Measurements from ENCODE around the gene SIGLEC9. TPM values are rescaled to one million over a fixed set of nuclear protein-coding genes. Genes with fewer than 3 reads are reported as not detected.

Gene SIGLEC9
- total RNA-seq, 1 experiment from 2014 or later = not detected

DNA sequence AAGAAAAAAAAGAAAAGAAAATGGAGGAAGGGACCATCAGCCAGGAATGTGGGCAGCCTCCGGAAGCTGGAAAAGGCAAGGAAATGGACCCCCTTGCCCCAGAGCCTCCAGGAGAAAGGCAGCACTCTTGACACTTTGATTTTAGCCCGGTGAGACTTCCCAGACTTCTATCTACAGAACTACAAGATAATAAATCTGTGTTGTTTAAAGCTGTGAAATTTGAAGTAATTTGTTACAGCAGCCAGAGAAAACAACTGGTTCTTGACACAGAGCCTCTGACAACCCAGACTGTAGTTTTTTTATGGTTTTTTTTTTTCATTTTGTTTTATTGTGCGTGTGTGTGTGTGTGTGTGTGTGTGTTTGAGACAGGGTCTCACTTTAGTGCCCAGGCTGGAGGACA, 24.1 kb upstream of the SIGLEC9 start (continued):
- TF ChIP-seq, protein P1, sequence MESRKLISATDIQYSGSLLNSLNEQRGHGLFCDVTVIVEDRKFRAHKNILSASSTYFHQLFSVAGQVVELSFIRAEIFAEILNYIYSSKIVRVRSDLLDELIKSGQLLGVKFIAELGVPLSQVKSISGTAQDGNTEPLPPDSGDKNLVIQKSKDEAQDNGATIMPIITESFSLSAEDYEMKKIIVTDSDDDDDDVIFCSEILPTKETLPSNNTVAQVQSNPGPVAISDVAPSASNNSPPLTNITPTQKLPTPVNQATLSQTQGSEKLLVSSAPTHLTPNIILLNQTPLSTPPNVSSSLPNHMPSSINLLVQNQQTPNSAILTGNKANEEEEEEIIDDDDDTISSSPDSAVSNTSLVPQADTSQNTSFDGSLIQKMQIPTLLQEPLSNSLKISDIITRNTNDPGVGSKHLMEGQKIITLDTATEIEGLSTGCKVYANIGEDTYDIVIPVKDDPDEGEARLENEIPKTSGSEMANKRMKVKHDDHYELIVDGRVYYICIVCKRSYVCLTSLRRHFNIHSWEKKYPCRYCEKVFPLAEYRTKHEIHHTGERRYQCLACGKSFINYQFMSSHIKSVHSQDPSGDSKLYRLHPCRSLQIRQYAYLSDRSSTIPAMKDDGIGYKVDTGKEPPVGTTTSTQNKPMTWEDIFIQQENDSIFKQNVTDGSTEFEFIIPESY (IDR thresholded peaks at IDR 0.05; ENCODE audit: extremely low read depth, insufficient replicate concordance, low read length) = no peak
- TF ChIP-seq SRF (IDR thresholded peaks at IDR 0.05; ENCODE audit: low read depth) (no peak), SP1 (IDR thresholded peaks at IDR 0.05; ENCODE audit: low read depth) (no peak)
- TF ChIP-seq, protein P2, sequence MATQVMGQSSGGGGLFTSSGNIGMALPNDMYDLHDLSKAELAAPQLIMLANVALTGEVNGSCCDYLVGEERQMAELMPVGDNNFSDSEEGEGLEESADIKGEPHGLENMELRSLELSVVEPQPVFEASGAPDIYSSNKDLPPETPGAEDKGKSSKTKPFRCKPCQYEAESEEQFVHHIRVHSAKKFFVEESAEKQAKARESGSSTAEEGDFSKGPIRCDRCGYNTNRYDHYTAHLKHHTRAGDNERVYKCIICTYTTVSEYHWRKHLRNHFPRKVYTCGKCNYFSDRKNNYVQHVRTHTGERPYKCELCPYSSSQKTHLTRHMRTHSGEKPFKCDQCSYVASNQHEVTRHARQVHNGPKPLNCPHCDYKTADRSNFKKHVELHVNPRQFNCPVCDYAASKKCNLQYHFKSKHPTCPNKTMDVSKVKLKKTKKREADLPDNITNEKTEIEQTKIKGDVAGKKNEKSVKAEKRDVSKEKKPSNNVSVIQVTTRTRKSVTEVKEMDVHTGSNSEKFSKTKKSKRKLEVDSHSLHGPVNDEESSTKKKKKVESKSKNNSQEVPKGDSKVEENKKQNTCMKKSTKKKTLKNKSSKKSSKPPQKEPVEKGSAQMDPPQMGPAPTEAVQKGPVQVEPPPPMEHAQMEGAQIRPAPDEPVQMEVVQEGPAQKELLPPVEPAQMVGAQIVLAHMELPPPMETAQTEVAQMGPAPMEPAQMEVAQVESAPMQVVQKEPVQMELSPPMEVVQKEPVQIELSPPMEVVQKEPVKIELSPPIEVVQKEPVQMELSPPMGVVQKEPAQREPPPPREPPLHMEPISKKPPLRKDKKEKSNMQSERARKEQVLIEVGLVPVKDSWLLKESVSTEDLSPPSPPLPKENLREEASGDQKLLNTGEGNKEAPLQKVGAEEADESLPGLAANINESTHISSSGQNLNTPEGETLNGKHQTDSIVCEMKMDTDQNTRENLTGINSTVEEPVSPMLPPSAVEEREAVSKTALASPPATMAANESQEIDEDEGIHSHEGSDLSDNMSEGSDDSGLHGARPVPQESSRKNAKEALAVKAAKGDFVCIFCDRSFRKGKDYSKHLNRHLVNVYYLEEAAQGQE (IDR thresholded peaks at IDR 0.05; ENCODE audit: low read depth) = no peak

DNA sequence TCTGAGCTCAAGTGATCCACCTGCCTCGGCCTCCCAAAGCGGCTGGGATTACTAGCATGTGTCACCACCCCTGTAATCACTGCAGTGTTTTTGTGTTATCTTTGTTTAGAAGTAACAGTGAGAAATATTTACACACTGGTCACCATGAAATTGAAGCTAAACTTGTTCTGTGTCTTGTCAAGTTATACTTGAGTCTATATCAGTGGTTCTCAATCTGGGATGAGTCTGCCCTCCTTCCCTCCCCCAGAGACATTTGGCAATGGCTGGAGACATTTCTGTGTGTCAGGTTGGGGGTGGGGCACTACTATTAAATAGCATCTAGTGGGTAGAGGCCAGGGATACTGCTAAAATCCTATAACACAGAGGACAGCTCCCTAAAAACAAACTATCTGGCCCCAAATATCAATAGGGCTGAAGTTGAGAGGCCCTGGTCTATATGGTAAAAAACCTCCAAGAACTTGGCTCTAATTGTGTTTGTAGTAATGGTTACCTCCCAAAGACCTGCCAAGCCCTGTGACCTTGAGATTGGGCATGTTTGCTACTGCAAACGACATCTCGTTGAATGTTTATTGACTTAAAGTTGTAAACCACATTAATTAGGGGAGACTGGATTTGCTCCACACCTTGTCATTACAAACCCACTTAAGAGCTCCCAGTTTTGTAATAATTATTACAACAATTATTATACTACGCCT, 23.4 kb upstream of the SIGLEC9 start:
- H3K79me2 ChIP-seq (ENCODE audit: insufficient read depth, low read length) = peaks cover 29% of the 10 kb centered on the region
- H3K36me3 ChIP-seq (ENCODE audit: control insufficient read depth in 1 of 2, insufficient read depth in 2 of 2, low read length in 2 of 2) = peaks cover 6 to 18% of the 10 kb centered on the region in 2 experiments; a peak in 3 of 4 replicates
- ATAC-seq (no peak), DNase-seq (ENCODE audit: low read depth, low spot score) (no peak)
- H3K9me3 ChIP-seq (ENCODE audit: control insufficient read depth in 1 of 2, insufficient read depth in 1 of 2, low read depth in 1 of 2, low read length in 2 of 2) = no peaks in the 10 kb centered on the region
- peaks cover 0 to 6% of the 10 kb centered on the region in 2 experiments; a peak in 1 of 4 replicates for H3K4me1 ChIP-seq (ENCODE audit: control insufficient read depth in 1 of 2, insufficient read depth in 2 of 2, low read length in 2 of 2)
- no peak overlapping the region for H3K27ac ChIP-seq (ENCODE audit: low read depth, low read length)
- RAD21 ChIA-PET (ENCODE audit: low non-redundant PET in 1 of 2, low total read pairs in 2 of 2, uncharacterized antibody in 2 of 2, unreplicated experiment in 2 of 2) = no interaction called here
- H3K9ac ChIP-seq (ENCODE audit: low read length) = no peak overlapping the region
- CTCF ChIA-PET = interaction anchor here (1.3 kb wide), 1 partner anchor 80 kb away, joined by 3 read pairs; no protein-coding TSS in a partner anchor
- no peak for TF ChIP-seq CBX3 (IDR thresholded peaks at IDR 0.05; ENCODE audit: low read depth)
- TF ChIP-seq SP1 (IDR thresholded peaks at IDR 0.05; ENCODE audit: low read depth) = no peak
- TF ChIP-seq, protein P2 (IDR thresholded peaks at IDR 0.05; ENCODE audit: low read depth) = no peak
- no peak for TF ChIP-seq ZNF274 (IDR thresholded peaks at IDR 0.05; ENCODE audit: low read depth, low read length)
- no peak for TF ChIP-seq FOSL1 (IDR thresholded peaks at IDR 0.05; ENCODE audit: low read depth)
- TF ChIP-seq, protein P3, sequence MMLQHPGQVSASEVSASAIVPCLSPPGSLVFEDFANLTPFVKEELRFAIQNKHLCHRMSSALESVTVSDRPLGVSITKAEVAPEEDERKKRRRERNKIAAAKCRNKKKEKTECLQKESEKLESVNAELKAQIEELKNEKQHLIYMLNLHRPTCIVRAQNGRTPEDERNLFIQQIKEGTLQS (IDR thresholded peaks at IDR 0.05) = no peak
- no peaks in the 10 kb centered on the region for H3K9me2 ChIP-seq (ENCODE audit: insufficient read depth)
- H4K20me1 ChIP-seq (ENCODE audit: insufficient read depth) = no peaks in the 10 kb centered on the region
- no peak overlapping the region for H3K4me2 ChIP-seq (ENCODE audit: low read length)
- POLR2A ChIA-PET = no interaction called here
- BruUV-seq (replicated peaks) = no TSS peak
- H3K4me3 ChIP-seq (replicated peaks in 1 of 2; ENCODE audit: low read depth in 1 of 2, low read length in 2 of 2) = no peak overlapping the region
- intact Hi-C loops (cut with micrococcal nuclease) = no loop called here
- no peaks in the 10 kb centered on the region for H3K27me3 ChIP-seq (ENCODE audit: insufficient read depth, low read length)
- H2AFZ ChIP-seq (ENCODE audit: low read depth, low read length, poor library complexity, severe bottlenecking) = no peak overlapping the region

Measured in HCT116 (cell line).